Brain microvascular endothelial cell (primary cell): ENCODE measurements around the gene MCHR1.
"Not testable (repeated sequence)": the region's sequence is repeated elsewhere in the genome, so short reads cannot be mapped to it uniquely, and the experiment has no call there.

Experiments
- DNase-seq: peaks from one replicate; pipeline ENCODE4 v3.0.0-alpha.2; 2020
- H3K27ac ChIP-seq: fragments of 250-450 bp; sonication (Bioruptor Pico); 2 replicates; pipeline ENCODE4 v1.5.1; 2020; ENCODE audit warnings: mild to moderate bottlenecking, moderate library complexity
- H3K27me3 ChIP-seq: fragments of 250-450 bp; sonication (Bioruptor Pico); replicated peaks from 2 replicates; pipeline ENCODE4 v1.5.1; 2020; ENCODE audit warnings: mild to moderate bottlenecking
- H3K36me3 ChIP-seq: fragments of 250-450 bp; sonication (Bioruptor Pico); replicated peaks from 2 replicates; pipeline ENCODE4 v1.5.1; 2020; ENCODE audit warnings: mild to moderate bottlenecking
- H3K4me3 ChIP-seq: 2 replicates; pipeline ENCODE4 v1.5.1; 2011; ENCODE audit warnings: low read depth, mild to moderate bottlenecking, control low read depth, low read length, moderate library complexity
- in situ Hi-C: cut with HindIII; loops from 2 replicates; pipeline ENCODE4 v1.10.0; 2017; ENCODE audit warnings: low sequenced_read_pairs, low pct_ligation_motif_present
- TF ChIP-seq, protein P1 (sequence below): IDR thresholded peaks from 2 replicates; pipeline ENCODE4 v1.5.1; 2011; ENCODE audit warnings: low read depth, mild to moderate bottlenecking, moderate library complexity, low read length, control low read depth, inconsistent platforms; ENCODE audit errors: missing control alignments

The MCHR1 gene

DNA sequence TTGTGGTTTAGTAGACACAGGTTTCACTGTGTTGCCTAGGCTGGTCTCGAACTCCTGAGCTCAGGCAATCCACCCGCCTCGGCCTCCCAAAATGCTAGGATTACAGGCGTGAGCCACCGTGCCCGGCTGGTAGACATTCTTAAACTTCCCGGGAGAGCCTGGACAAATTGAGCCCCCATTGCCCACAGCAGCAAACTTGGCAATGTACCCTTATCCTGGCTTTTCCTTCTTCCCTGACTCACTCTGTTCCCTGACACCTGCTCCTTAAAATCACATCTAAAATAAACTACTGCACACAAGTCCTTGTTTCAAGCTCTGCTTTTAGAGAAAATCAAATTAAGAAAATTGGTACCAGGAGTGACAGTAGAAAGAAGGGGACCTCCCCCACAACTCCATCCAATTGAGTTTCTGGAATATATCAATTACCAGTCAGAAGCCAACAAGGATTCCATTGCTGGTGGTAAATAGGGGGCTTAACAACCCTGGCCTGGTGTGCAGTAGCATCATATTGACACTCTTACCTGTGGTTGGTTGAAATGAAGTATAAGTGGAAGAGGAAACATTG is 7.4 kb upstream of the MCHR1 start:
- TF ChIP-seq, protein P1, sequence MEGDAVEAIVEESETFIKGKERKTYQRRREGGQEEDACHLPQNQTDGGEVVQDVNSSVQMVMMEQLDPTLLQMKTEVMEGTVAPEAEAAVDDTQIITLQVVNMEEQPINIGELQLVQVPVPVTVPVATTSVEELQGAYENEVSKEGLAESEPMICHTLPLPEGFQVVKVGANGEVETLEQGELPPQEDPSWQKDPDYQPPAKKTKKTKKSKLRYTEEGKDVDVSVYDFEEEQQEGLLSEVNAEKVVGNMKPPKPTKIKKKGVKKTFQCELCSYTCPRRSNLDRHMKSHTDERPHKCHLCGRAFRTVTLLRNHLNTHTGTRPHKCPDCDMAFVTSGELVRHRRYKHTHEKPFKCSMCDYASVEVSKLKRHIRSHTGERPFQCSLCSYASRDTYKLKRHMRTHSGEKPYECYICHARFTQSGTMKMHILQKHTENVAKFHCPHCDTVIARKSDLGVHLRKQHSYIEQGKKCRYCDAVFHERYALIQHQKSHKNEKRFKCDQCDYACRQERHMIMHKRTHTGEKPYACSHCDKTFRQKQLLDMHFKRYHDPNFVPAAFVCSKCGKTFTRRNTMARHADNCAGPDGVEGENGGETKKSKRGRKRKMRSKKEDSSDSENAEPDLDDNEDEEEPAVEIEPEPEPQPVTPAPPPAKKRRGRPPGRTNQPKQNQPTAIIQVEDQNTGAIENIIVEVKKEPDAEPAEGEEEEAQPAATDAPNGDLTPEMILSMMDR, result no peak
- no peak for DNase-seq
- no peak overlapping the region for H3K27ac ChIP-seq
- H3K4me3 ChIP-seq, result no peak overlapping the region
- H3K27me3 ChIP-seq, result no peaks in the 10 kb centered on the region
- no peaks in the 10 kb centered on the region for H3K36me3 ChIP-seq
- in situ Hi-C loops, result no loop called here

DNA sequence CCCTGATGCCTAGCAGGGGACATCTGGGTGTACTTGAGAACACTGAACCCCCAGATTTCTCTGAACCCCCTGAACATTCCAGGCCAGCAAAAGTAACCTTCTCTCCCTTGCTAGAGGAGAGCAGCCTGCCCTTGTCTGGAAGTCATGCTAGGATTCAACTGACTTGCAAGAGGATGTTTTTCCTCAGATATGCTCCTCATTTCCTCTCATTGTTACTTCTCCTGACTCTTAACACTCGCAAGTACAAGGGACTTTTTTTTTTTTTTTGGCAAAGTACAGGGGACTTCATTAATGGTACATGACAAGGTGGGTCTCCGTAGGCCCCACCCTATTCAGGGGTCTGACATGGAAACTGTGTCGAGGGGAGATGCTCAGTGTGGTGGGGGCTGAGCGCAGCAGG is 6.3 kb upstream of the MCHR1 start:
- no peak overlapping the region for H3K4me3 ChIP-seq
- DNase-seq, result no peak
- no peaks in the 10 kb centered on the region for H3K27me3 ChIP-seq
- H3K36me3 ChIP-seq, result no peaks in the 10 kb centered on the region
- TF ChIP-seq, protein P1, result no peak
- in situ Hi-C loops, result no loop called here
- H3K27ac ChIP-seq, result no peak overlapping the region

DNA sequence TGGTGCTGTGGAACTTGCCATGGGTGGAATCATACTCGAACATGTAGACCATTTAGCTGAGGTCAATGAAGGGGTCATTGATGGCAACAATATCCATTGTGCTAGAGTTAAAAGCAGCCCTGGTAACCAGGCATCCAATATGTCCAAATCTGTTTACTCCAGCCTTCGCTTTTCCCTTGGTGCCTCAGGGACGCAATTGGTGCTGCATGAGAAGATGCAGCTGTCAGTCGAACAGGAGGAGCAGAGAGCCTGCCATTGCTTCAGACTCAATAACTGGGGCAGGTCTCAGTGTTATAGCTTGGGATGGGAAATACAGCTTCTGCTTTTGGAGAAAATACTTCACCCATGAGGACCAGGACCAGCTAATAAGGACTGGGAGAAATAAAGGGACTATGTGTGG is 5.0 kb upstream of the MCHR1 start:
- in situ Hi-C loops, result no loop called here
- H3K36me3 ChIP-seq, result no peaks in the 10 kb centered on the region
- H3K27me3 ChIP-seq, result peaks cover 6% of the 10 kb centered on the region
- no peak overlapping the region for H3K4me3 ChIP-seq
- H3K27ac ChIP-seq, result no peak overlapping the region
- DNase-seq, result no peak
- TF ChIP-seq, protein P1, result no peak

DNA sequence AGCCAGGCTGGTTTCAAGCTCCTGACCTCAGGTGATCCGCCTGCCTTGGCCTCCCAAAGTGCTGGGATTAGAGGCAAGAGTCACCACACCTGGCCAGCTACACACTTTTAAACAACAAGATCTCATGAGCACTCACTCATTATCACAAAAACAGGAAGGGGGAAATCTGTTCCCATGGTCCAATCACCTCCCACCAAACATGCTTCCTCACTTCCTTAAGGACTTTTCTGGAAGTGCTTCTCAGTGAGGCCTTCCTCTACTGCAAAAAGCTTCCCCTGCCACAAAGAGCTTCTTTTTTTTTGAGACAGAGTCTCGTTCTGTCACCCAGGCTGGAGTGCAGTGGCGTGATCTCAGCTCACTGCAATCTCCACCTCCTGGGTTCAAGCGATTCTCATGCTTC is 3.1 kb upstream of the MCHR1 start:
- H3K27ac ChIP-seq, in situ Hi-C loops, H3K4me3 ChIP-seq, H3K36me3 ChIP-seq, DNase-seq: not testable (repeated sequence)
- peaks cover 16% of the 10 kb centered on the region for H3K27me3 ChIP-seq

DNA sequence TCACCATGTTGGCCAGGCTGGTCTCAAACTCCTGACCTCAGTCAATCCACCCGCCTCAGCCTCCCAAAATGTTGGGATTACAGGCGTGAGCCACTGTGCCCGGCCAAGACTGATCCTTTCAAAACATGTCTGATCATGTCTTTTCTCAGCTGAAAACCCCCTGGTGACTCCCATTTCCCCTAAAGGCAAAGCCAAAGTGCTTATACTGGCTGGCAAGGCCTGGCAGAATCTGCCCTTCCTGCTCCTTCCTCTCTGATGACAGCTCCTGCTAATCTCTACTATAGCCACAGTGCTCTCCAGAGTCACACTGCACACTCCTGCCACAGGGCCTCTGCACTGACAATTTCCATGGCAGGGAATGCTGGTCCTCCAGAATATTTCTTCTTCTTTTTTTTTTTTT is 2.6 kb upstream of the MCHR1 start:
- TF ChIP-seq, protein P1, result no peak
- Histone ChIP-seq H3K4me3 (no peak overlapping the region), H3K27me3 (peaks cover 16% of the 10 kb centered on the region), H3K27ac (no peak overlapping the region), H3K36me3 (no peaks in the 10 kb centered on the region)
- in situ Hi-C loops, result no loop called here
- DNase-seq, result no peak

DNA sequence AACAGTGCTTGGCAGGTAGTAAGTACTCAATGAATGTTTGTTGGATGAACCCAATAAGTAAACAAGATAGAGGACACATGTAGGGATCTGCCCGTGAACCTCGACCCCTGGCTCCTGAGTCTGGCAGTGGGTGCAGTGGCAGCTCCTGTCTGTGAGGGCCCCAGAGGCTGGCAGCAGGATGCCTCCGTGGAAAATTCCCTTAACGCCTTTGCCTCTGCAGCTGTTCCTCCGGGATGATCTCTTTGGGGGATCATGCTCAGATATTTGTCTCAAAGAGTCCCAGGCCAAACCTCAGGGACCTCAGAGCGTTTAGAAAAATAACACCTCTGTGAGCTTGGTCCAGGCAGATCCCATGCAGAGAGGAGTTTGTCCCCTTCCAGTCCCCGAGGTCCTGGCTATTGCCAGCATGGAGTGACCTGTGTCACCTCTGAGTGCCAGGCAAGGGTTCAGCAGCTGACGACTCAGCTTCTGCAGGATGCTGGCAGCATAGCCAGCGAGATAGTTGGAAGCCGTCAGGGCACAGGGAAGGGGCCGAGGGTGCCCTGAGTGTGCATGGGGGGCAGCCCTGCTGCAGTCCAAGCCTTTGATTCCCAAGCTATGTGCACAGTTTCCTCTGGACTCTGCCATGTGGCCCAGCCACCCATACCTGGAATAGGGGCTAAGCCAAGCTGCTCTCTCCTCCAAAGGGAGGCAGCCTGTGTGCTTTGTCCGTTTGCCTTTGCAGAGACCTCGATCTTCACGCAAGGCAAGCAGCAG is 613 bp upstream of the MCHR1 start:
- in situ Hi-C loops, result no loop called here

More for the DNA sequence above, 613 bp upstream of the MCHR1 start:
- no peak for DNase-seq
- H3K4me3 ChIP-seq, result no peak overlapping the region
- no peaks in the 10 kb centered on the region for H3K36me3 ChIP-seq
- TF ChIP-seq, protein P1, result no peak
- H3K27me3 ChIP-seq, result peaks cover 16% of the 10 kb centered on the region
- H3K27ac ChIP-seq, result no peak overlapping the region
